ENCODE data around the gene KRTAP9-2.
"Not testable (repeated sequence)": the region's sequence is repeated elsewhere in the genome, so short reads cannot be mapped to it uniquely, and the experiment has no call there.

Gene KRTAP9-2

DNA sequence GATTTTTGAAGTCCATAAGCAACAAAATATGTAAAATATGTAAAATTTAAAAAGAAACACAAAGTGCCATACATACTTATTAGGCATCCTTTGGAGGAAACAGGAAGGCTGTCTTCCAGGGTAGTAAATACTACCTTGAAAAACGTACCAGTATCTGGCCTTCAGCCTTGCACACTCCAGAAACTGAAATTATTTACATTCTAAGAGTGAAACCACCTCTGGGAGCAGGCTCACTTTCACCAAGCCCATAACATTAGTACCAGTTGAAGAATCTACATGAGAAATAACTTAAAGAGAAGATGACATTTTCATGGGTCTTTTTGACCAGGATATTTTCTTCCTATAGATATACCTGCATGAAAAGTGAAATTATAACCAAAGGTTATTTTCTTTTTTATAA is 30.4 kb upstream of the KRTAP9-2 start:
- H3K4me3 ChIP-seq (ENCODE audit: low read depth, low read length) = no peak overlapping the region
- no peaks in the 10 kb centered on the region for H3K4me1 ChIP-seq (ENCODE audit: control insufficient read depth, insufficient read depth, low read length)
- H3K9me3 ChIP-seq (ENCODE audit: control insufficient read depth, insufficient read depth, low read length) = no peaks in the 10 kb centered on the region
- no peak overlapping the region for H3K9ac ChIP-seq (ENCODE audit: low read depth, low read length)
- H3K27me3 ChIP-seq (ENCODE audit: control insufficient read depth, insufficient read depth, low read length) = no peaks in the 10 kb centered on the region
- H3K27ac ChIP-seq (ENCODE audit: low read depth, low read length) = no peak overlapping the region
- no peaks in the 10 kb centered on the region for H3K36me3 ChIP-seq (ENCODE audit: control insufficient read depth, insufficient read depth, low read length)

- Histone ChIP-seq H3K9ac (ENCODE audit: low read depth, low read length) (no peak overlapping the region), H3K36me3 (ENCODE audit: control insufficient read depth, insufficient read depth, low read length) (no peaks in the 10 kb centered on the region)
Observed at GRCh38 chr17:41199421-41200078, 26.9 kb upstream of the KRTAP9-2 start.

DNA sequence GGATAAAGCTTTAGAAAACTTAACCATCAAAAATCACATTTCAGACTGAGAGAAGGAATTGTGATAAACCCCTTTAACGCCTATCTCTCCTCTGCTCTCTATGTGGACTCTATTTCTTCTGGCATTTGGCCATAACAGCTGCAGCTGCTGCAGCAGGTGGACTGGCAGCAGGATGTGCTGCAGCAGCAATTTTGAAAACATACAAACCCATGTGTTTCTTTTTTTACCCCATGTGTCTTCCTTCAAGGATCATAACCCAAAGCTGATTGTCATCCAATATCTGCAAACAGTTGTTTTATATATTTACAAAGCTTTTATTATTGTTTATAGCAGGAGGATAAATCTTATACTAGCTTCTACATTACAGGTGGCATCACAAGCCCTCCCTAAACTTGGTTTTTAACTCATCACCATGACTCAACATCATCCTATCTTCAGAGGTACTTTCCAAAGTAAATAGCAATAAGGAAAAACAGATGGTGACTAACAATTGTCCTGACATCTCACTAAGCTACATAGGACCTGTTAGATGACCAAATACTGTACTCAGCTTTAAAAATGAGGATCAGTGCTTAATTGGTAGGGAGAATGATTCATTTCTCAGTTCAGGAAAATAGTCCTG is 14.5 kb upstream of the KRTAP9-2 start:
- Histone ChIP-seq H3K36me3 (ENCODE audit: control insufficient read depth, insufficient read depth, low read length) (no peaks in the 10 kb centered on the region), H3K4me1 (ENCODE audit: control insufficient read depth, insufficient read depth, low read length) (no peaks in the 10 kb centered on the region), H3K27ac (ENCODE audit: low read depth, low read length) (no peak overlapping the region), H3K4me3 (ENCODE audit: low read depth, low read length) (no peak overlapping the region), H3K9me3 (ENCODE audit: control insufficient read depth, insufficient read depth, low read length) (peaks cover 7% of the 10 kb centered on the region), H3K27me3 (ENCODE audit: control insufficient read depth, insufficient read depth, low read length) (no peaks in the 10 kb centered on the region), H3K9ac (ENCODE audit: low read depth, low read length) (no peak overlapping the region)

More at GRCh38 chr17:41199421-41200078, 26.9 kb upstream of the KRTAP9-2 start:
- Histone ChIP-seq H3K9me3 (ENCODE audit: control insufficient read depth, insufficient read depth, low read length) (no peaks in the 10 kb centered on the region), H3K27ac (ENCODE audit: low read depth, low read length) (no peak overlapping the region), H3K4me1 (ENCODE audit: control insufficient read depth, insufficient read depth, low read length) (no peaks in the 10 kb centered on the region), H3K4me3 (ENCODE audit: low read depth, low read length) (no peak overlapping the region), H3K27me3 (ENCODE audit: control insufficient read depth, insufficient read depth, low read length) (no peaks in the 10 kb centered on the region)

DNA sequence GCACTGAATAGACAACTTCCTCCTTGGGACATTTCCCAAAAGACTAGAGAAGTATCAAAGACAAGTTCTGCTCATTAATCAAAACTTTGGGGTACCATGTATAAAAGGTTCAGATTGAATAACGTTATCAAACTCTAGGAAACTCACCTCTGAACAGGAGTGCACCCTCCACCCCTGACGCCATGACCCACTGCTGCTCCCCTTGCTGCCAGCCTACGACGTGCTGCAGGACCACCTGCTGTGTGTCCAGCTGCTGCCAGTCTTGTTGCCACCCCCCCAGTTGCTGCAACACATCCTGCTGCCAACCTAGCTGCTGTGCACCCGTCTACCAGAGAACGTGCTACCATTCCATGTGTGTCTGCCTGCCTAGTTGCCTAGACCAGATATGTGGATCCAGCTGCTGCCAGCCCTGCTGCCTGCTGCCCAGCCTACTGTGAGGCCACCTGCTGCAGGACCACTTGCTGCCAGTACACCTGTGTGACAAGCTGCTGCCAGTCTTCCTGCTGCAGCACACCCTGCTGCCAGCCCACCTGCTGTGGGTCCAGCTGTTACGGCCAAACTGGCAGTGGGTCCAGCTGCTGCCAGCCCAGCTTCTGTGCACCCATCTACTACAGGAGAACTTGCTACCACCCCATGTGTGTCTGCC is 13.8 kb upstream of the KRTAP9-2 start:
- Histone ChIP-seq H3K9me3 (ENCODE audit: control insufficient read depth, insufficient read depth, low read length) (0 out of 2 replicates have a peak, but pooled peaks cover 4% of the 10 kb centered on the region), H3K27me3 (ENCODE audit: control insufficient read depth, insufficient read depth, low read length) (no peaks in the 10 kb centered on the region), H3K4me1 (ENCODE audit: control insufficient read depth, insufficient read depth, low read length) (no peaks in the 10 kb centered on the region), H3K9ac (ENCODE audit: low read depth, low read length) (no peak overlapping the region), H3K27ac (ENCODE audit: low read depth, low read length) (no peak overlapping the region), H3K4me3 (ENCODE audit: low read depth, low read length) (no peak overlapping the region), H3K36me3 (ENCODE audit: control insufficient read depth, insufficient read depth, low read length) (no peaks in the 10 kb centered on the region)

DNA sequence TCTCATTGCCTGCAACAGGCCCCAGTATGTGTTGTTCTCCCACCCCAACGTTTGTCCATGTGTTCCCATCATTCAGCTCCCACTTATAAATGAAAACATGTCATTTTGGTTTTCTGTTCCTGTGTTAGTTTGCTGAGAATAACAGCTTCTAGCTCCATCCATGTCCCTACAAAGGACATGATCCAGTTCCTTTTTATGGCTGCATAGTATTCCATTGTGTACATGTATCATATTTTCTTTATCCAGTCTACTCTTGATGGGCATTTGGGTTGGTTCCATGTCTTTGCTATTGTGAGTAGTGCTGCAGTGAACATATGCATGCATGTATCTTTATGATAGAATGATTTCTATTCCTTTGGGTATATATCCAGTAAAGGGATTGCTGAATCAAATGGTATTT is 10.8 kb upstream of the KRTAP9-2 start:
- H3K36me3 ChIP-seq (ENCODE audit: control insufficient read depth, insufficient read depth, low read length) = no peaks in the 10 kb centered on the region
- no peaks in the 10 kb centered on the region for H3K4me1 ChIP-seq (ENCODE audit: control insufficient read depth, insufficient read depth, low read length)
- H3K27me3 ChIP-seq (ENCODE audit: control insufficient read depth, insufficient read depth, low read length) = no peaks in the 10 kb centered on the region
- H3K4me3 ChIP-seq (ENCODE audit: low read depth, low read length) = no peak overlapping the region
- H3K27ac ChIP-seq (ENCODE audit: low read depth, low read length) = no peak overlapping the region
- H3K9ac ChIP-seq (ENCODE audit: low read depth, low read length) = no peak overlapping the region
- H3K9me3 ChIP-seq (ENCODE audit: control insufficient read depth, insufficient read depth, low read length) = no peaks in the 10 kb centered on the region

DNA sequence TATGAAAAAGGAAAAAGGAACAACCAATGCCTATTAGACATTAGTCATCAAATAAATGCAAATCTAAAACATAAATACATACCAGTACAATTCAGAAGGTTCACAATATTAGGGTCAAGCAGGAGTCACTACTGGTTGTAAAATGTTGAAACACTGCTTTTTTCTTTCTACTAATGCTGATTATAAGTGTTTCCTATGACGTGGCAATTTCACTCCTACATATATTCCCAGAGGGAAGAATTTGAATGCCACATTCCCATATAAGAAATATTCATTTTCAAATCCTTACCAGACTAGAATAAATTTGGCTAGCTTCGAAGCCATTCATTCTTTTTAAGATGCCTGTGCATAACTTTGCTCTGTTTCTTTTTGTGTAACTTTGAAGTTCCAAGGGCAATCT is 2.6 kb upstream of the KRTAP9-2 start:
- Histone ChIP-seq H3K9me3 (ENCODE audit: control insufficient read depth, insufficient read depth, low read length) (no peaks in the 10 kb centered on the region), H3K36me3 (ENCODE audit: control insufficient read depth, insufficient read depth, low read length) (no peaks in the 10 kb centered on the region), H3K9ac (ENCODE audit: low read depth, low read length) (no peak overlapping the region), H3K4me1 (ENCODE audit: control insufficient read depth, insufficient read depth, low read length) (no peaks in the 10 kb centered on the region), H3K27ac (ENCODE audit: low read depth, low read length) (no peak overlapping the region), H3K4me3 (ENCODE audit: low read depth, low read length) (no peak overlapping the region), H3K27me3 (ENCODE audit: control insufficient read depth, insufficient read depth, low read length) (no peaks in the 10 kb centered on the region)

DNA sequence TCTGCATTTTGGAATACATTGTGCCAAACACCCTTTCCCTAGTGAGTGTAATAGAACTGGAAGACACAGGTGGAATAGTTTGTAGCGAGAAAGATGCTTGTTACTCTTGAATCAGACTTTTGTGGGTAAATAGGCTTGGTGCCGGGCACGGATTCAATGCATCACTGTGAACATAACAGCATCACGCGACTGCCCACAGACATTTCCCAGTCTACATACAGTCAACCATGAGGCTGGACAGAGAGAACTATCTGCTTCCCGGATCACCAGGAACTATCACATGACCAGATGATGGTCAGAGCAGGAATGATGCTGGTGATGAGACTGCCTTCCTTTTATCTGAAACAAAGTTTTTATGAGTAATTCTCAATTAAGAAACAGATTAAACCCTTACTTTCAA is 397 bp upstream of the KRTAP9-2 start:
- Histone ChIP-seq H3K27me3 (ENCODE audit: control insufficient read depth, insufficient read depth, low read length) (no peaks in the 10 kb centered on the region), H3K4me1 (ENCODE audit: control insufficient read depth, insufficient read depth, low read length) (no peaks in the 10 kb centered on the region), H3K9me3 (ENCODE audit: control insufficient read depth, insufficient read depth, low read length) (no peaks in the 10 kb centered on the region)

DNA sequence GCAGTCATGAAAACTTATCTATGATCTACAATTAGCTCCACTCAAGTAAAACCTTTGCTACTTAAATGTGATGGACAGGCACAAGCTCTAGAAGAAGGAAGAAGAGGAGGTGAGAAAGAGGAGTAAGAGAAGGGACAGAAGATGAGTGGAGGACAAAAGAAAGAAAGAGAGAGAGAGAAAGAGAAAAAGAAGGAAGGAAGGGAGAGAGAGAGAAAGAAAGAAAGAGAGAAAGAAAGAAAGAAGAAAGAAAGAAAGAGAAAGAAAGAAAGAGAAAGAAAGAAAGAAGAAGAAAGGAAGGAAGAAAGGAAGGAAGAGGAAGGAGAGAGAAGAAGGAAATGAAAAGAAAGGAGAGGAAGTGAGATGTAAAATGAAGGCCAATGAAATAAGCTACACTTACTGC is 3.6 kb downstream of the KRTAP9-2 start:
- no peak overlapping the region for H3K4me3 ChIP-seq (ENCODE audit: low read depth, low read length)
- no peaks in the 10 kb centered on the region for H3K9me3 ChIP-seq (ENCODE audit: control insufficient read depth, insufficient read depth, low read length)
- H3K27ac ChIP-seq (ENCODE audit: low read depth, low read length) = no peak overlapping the region
- no peaks in the 10 kb centered on the region for H3K4me1 ChIP-seq (ENCODE audit: control insufficient read depth, insufficient read depth, low read length)
- no peaks in the 10 kb centered on the region for H3K36me3 ChIP-seq (ENCODE audit: control insufficient read depth, insufficient read depth, low read length)
- no peak overlapping the region for H3K9ac ChIP-seq (ENCODE audit: low read depth, low read length)
- H3K27me3 ChIP-seq (ENCODE audit: control insufficient read depth, insufficient read depth, low read length) = no peaks in the 10 kb centered on the region

More for the DNA sequence above, 397 bp upstream of the KRTAP9-2 start:
- H3K27ac ChIP-seq (ENCODE audit: low read depth, low read length) = no peak overlapping the region
- H3K36me3 ChIP-seq (ENCODE audit: control insufficient read depth, insufficient read depth, low read length) = no peaks in the 10 kb centered on the region
- H3K4me3 ChIP-seq (ENCODE audit: low read depth, low read length) = no peak overlapping the region
- no peak overlapping the region for H3K9ac ChIP-seq (ENCODE audit: low read depth, low read length)

- Histone ChIP-seq H3K9ac (ENCODE audit: low read depth, low read length) (no peak overlapping the region), H3K36me3 (ENCODE audit: control insufficient read depth, insufficient read depth, low read length) (no peaks in the 10 kb centered on the region), H3K27me3 (ENCODE audit: control insufficient read depth, insufficient read depth, low read length) (no peaks in the 10 kb centered on the region), H3K27ac (ENCODE audit: low read depth, low read length) (no peak overlapping the region), H3K4me1 (ENCODE audit: control insufficient read depth, insufficient read depth, low read length) (no peaks in the 10 kb centered on the region), H3K9me3 (ENCODE audit: control insufficient read depth, insufficient read depth, low read length) (no peaks in the 10 kb centered on the region), H3K4me3 (ENCODE audit: low read depth, low read length) (no peak overlapping the region)
Observed at GRCh38 chr17:41231731-41232130, 5.3 kb downstream of the KRTAP9-2 start.

DNA sequence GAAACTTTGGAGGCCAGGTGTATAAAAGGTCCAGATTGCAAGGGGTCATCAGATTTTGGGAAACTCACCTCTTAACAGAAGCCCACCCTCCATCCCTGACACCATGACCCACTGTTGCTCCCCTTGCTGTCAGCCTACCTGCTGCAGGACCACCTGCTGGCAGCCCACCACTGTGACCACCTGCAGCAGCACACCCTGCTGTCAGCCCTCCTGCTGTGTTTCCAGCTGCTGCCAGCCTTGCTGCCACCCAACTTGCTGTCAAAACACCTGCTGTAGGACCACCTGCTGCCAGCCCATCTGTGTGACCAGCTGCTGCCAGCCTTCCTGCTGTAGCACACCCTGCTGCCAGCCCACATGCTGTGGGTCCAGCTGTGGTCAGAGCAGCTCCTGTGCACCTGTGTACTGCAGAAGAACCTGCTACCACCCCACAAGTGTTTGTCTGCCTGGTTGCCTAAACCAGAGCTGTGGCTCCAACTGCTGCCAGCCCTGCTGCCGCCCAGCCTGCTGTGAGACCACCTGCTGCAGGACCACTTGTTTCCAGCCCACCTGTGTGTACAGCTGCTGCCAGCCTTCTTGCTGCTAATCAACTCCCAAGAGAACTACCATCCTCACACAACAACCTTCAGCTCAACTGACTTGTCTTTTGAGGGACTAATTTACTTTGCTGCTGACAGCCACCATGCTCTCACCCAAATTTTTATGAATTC is 6.1 kb downstream of the KRTAP9-2 start, which contains the start of gene KRTAP9-3:
Gene KRTAP9-3 (plus strand): TSS at position 51 of the 707 bp plus-strand sequence. CDS start 53 bp downstream, at position 104.
- H3K9ac ChIP-seq (ENCODE audit: low read depth, low read length); H3K27ac ChIP-seq (ENCODE audit: low read depth, low read length); H3K36me3 ChIP-seq (ENCODE audit: control insufficient read depth, insufficient read depth, low read length); H3K4me3 ChIP-seq (ENCODE audit: low read depth, low read length); H3K9me3 ChIP-seq (ENCODE audit: control insufficient read depth, insufficient read depth, low read length); H3K4me1 ChIP-seq (ENCODE audit: control insufficient read depth, insufficient read depth, low read length); H3K27me3 ChIP-seq (ENCODE audit: control insufficient read depth, insufficient read depth, low read length): not testable (repeated sequence)

DNA sequence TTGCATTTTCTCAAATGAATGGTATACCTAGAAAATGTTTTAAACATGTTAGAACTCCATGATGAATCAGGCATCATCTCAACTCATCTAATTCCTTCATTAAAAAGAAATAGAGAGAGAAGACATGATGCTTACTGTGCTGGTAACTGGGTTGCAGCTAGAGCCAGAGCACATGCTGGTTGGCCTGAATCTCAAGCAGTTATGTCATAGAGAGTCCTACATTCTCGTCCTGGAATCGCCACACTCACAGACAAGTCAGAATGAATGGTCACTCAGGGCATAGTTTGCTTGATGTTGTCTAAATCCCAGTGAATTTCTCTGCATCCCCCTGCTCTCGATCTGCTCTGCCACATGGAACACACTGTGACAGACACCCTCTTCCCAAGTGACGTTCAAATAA is 10.7 kb downstream of the KRTAP9-2 start:
- not testable (repeated sequence) for H3K36me3 ChIP-seq (ENCODE audit: control insufficient read depth, insufficient read depth, low read length); H3K27me3 ChIP-seq (ENCODE audit: control insufficient read depth, insufficient read depth, low read length); H3K9ac ChIP-seq (ENCODE audit: low read depth, low read length); H3K4me3 ChIP-seq (ENCODE audit: low read depth, low read length); H3K27ac ChIP-seq (ENCODE audit: low read depth, low read length); H3K4me1 ChIP-seq (ENCODE audit: control insufficient read depth, insufficient read depth, low read length)
- peaks cover 12% of the 10 kb centered on the region for H3K9me3 ChIP-seq (ENCODE audit: control insufficient read depth, insufficient read depth, low read length)
